ENCODE results near the gene AHR. TPM values are rescaled to one million over a fixed set of nuclear protein-coding genes. Genes with fewer than 3 reads are reported as not detected.

The AHR gene
- total RNA-seq, 1 donor from 2014 or later, result 44.1 TPM

- no peak for DNase-seq (ENCODE audit: low spot score)
These were observed 3.3 kb downstream of the AHR start for GRCh38 chr7:17301471-17302456.

GRCh38 chr7:17302575-17303142, 4.2 kb downstream of the AHR start:
- DNase-seq (ENCODE audit: low spot score), result no peak
- intact Hi-C loops (cut with DNase I), result loop anchor here (5.0 to 10.0 kb wide), 2 partner anchors 220 to 342 kb away; no protein-coding TSS in a partner anchor

More at GRCh38 chr7:17301471-17302456, 3.3 kb downstream of the AHR start:
- intact Hi-C loops (cut with DNase I), result loop anchor here (5.0 to 10.0 kb wide), 2 partner anchors 221 to 343 kb away; no protein-coding TSS in a partner anchor

GRCh38 chr7:17304926-17305325, 6.5 kb downstream of the AHR start:
- DNase-seq (ENCODE audit: low spot score), result no peak

GRCh38 chr7:17305387-17306171, 7.1 kb downstream of the AHR start:
- no peak for DNase-seq (ENCODE audit: low spot score)
- intact Hi-C loops (cut with DNase I), result loop anchor here (1.0 to 10.0 kb wide), 3 partner anchors 8 to 339 kb away; no protein-coding TSS in a partner anchor

More at GRCh38 chr7:17304926-17305325, 6.5 kb downstream of the AHR start:
- intact Hi-C loops (cut with DNase I), result loop anchor here (1.0 to 10.0 kb wide), 4 partner anchors 8 to 340 kb away; no protein-coding TSS in a partner anchor

GRCh38 chr7:17307000-17307399, 8.5 kb downstream of the AHR start:
- intact Hi-C loops (cut with DNase I), result loop anchor here (5.0 to 10.0 kb wide), 2 partner anchors 325 to 338 kb away; no protein-coding TSS in a partner anchor
- no peak for DNase-seq (ENCODE audit: low spot score)

- DNase-seq (ENCODE audit: low spot score), result no peak
- intact Hi-C loops (cut with DNase I), result loop anchor here (5.0 to 10.0 kb wide), 2 partner anchors 325 to 337 kb away; no protein-coding TSS in a partner anchor
These were observed 9.1 kb downstream of the AHR start for GRCh38 chr7:17307558-17307957.

- intact Hi-C loops (cut with DNase I), result loop anchor here (5.0 to 10.0 kb wide), 2 partner anchors 326 to 337 kb away; no protein-coding TSS in a partner anchor
- no peak for DNase-seq (ENCODE audit: low spot score)
These were observed 9.7 kb downstream of the AHR start for GRCh38 chr7:17307969-17308648.

GRCh38 chr7:17311194-17311593, 12.7 kb downstream of the AHR start:
- DNase-seq (ENCODE audit: low spot score), result no peak
- intact Hi-C loops (cut with DNase I), result no loop called here

GRCh38 chr7:17311952-17312351, 13.5 kb downstream of the AHR start:
- intact Hi-C loops (cut with DNase I), result no loop called here
- no peak for DNase-seq (ENCODE audit: low spot score)

GRCh38 chr7:17312641-17313040, 14.2 kb downstream of the AHR start:
- intact Hi-C loops (cut with DNase I), result loop anchor here (1.0 kb wide), 1 partner anchor 7 kb away; no protein-coding TSS in a partner anchor
- no peak for DNase-seq (ENCODE audit: low spot score)

GRCh38 chr7:17313194-17313593, 14.7 kb downstream of the AHR start:
- DNase-seq (ENCODE audit: low spot score), result no peak
- intact Hi-C loops (cut with DNase I), result loop anchor here (1.0 kb wide), 1 partner anchor 8 kb away; no protein-coding TSS in a partner anchor

- intact Hi-C loops (cut with DNase I), result no loop called here
- DNase-seq (ENCODE audit: low spot score), result no peak
These were observed 17.5 kb downstream of the AHR start for GRCh38 chr7:17315974-17316373.

- DNase-seq (ENCODE audit: low spot score), result no peak
- intact Hi-C loops (cut with DNase I), result no loop called here
These were observed 19.7 kb downstream of the AHR start for GRCh38 chr7:17318146-17318545.

- intact Hi-C loops (cut with DNase I), result no loop called here
- no peak for DNase-seq (ENCODE audit: low spot score)
These were observed 21.0 kb downstream of the AHR start for GRCh38 chr7:17319164-17320101.

- no peak for DNase-seq (ENCODE audit: low spot score)
- intact Hi-C loops (cut with DNase I), result no loop called here
These were observed 21.6 kb downstream of the AHR start for GRCh38 chr7:17320102-17320497.

GRCh38 chr7:17320657-17321056, 22.2 kb downstream of the AHR start:
- DNase-seq (ENCODE audit: low spot score), result no peak
- intact Hi-C loops (cut with DNase I), result no loop called here

GRCh38 chr7:17325364-17325763, 26.9 kb downstream of the AHR start:
- DNase-seq (ENCODE audit: low spot score), result no peak

GRCh38 chr7:17326378-17326777, 27.9 kb downstream of the AHR start:
- no peak for DNase-seq (ENCODE audit: low spot score)
- intact Hi-C loops (cut with DNase I), result no loop called here

More at GRCh38 chr7:17325364-17325763, 26.9 kb downstream of the AHR start:
- intact Hi-C loops (cut with DNase I), result no loop called here
